GM19043 (cell line): ENCODE measurements around the gene SPRY4.

Experiments used
- ATAC-seq: cut with Tn5 transposase; IDR thresholded peaks from one replicate; pipeline ENCODE4 v1.9.1; 2021; ENCODE audit warnings: low read depth; ENCODE audit not compliant: unreplicated experiment

Gene SPRY4

GRCh38 chr5:142295960-142296860 is 28.6 kb downstream of the SPRY4 start:
- no peak for ATAC-seq

GRCh38 chr5:142295084-142295758 is 29.6 kb downstream of the SPRY4 start:
- no peak for ATAC-seq

- ATAC-seq = no peak
Measured at GRCh38 chr5:142293486-142293885, 31.3 kb downstream of the SPRY4 start.

GRCh38 chr5:142292808-142293207 is 32.0 kb downstream of the SPRY4 start:
- ATAC-seq = no peak

- no peak for ATAC-seq
Measured at GRCh38 chr5:142292249-142292648, 32.6 kb downstream of the SPRY4 start.

GRCh38 chr5:142290577-142291299 is 34.1 kb downstream of the SPRY4 start:
- ATAC-seq = no peak

GRCh38 chr5:142289708-142290576 is 34.9 kb downstream of the SPRY4 start:
- ATAC-seq = no peak

- ATAC-seq = peak; percentile 71
Measured at GRCh38 chr5:142287973-142288313, 36.9 kb downstream of the SPRY4 start.

GRCh38 chr5:142287096-142287972 is 37.5 kb downstream of the SPRY4 start:
- ATAC-seq = peak; percentile 73

- no peak for ATAC-seq
Measured at GRCh38 chr5:142286111-142286510, 38.7 kb downstream of the SPRY4 start.

- ATAC-seq = no peak
Measured at GRCh38 chr5:142283304-142283703, 41.5 kb downstream of the SPRY4 start.

GRCh38 chr5:142281966-142282365 is 42.9 kb downstream of the SPRY4 start:
- ATAC-seq = no peak

- ATAC-seq = no peak
Measured at GRCh38 chr5:142281008-142281367, 43.8 kb downstream of the SPRY4 start.

GRCh38 chr5:142280066-142281007 is 44.5 kb downstream of the SPRY4 start:
- no peak for ATAC-seq

GRCh38 chr5:142278627-142279026 is 46.2 kb downstream of the SPRY4 start:
- no peak for ATAC-seq

- ATAC-seq = no peak
Measured at GRCh38 chr5:142277796-142278195, 47.0 kb downstream of the SPRY4 start.

- no peak for ATAC-seq
Measured at GRCh38 chr5:142276517-142276916, 48.3 kb downstream of the SPRY4 start.

GRCh38 chr5:142275496-142275895 is 49.3 kb downstream of the SPRY4 start:
- no peak for ATAC-seq
